ENCODE measurements around the gene GLDN. TPM values are rescaled to one million over a fixed set of nuclear protein-coding genes. Genes with fewer than 3 reads are reported as not detected.

Gene GLDN
- total RNA-seq (0.84 TPM), polyA plus RNA-seq (ENCODE audit: insufficient read depth in 1 of 8, insufficient read length in 8 of 8, low replicate concordance in 1 of 8) (under 1 TPM; 0.16 to 0.46 (median 0.26) TPM)
- long read RNA-seq, donor 1: 0 reads
- long read RNA-seq, donor 2: 0 reads
- long read RNA-seq, donor 3: 0 reads
- long read RNA-seq, donor 4: 0 reads
- long read RNA-seq, donor 5: 0 reads
- long read RNA-seq, donor 6: 0 reads
- long read RNA-seq, donor 7: 0 reads
- long read RNA-seq, donor 8: 0 reads
- long read RNA-seq, donor 9: 0 reads
- long read RNA-seq, donor 10: 0 reads
- long read RNA-seq, donor 11: 0 reads

DNA sequence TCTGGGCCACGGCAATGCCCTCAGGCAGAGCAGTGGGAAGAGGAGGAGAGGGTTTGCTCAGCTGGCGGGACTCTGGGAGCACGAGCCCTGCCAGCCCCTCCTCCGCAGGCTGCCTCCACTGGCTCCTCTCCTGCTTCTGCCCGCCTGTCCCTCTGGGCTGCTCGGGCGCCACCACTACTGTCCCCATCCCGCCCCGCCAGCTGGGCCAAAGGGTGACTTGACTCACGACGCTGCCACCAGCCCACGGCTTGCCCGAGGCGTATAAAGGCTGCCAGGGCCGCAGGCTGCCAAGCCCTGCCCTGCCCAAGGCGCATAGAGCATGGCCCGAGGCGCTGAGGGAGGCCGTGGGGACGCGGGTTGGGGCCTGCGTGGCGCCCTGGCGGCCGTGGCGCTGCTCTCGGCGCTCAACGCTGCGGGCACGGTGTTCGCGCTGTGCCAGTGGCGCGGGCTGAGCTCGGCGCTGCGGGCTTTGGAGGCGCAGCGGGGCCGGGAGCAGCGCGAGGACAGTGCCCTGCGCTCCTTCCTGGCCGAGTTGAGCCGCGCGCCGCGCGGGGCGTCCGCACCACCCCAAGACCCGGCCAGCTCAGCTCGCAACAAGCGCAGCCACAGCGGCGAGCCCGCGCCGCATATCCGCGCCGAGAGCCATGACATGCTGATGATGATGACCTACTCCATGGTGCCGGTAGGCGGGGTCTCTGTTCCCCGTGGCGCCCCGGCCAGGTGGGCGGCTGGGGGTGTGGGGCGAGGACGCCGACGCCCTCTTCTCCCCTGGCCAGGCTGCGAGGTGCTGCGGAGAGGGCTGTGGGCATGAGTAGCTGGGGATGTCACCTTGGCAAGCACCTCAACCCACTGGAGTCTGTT lies at the start of gene GLDN:
TSS of gene GLDN (plus strand) at position 290 of the 861 bp plus-strand sequence. CDS start at position 320, 30 bp downstream.
- H3K36me3 ChIP-seq (ENCODE audit: control insufficient read depth, insufficient read depth, low read length): no peaks in the 10 kb centered on the region
- H3K9me3 ChIP-seq (replicated peaks; ENCODE audit: control insufficient read depth, low read depth, low read length): no peaks in the 10 kb centered on the region
- DNase-seq: peak; percentile 57
- no peak within 1 kb of the TSS for H3K27ac ChIP-seq (ENCODE audit: low read length)
- H3K4me1 ChIP-seq (ENCODE audit: control insufficient read depth, insufficient read depth, low read length): peaks cover 7% of the 10 kb centered on the region
- peaks cover 31% of the 10 kb centered on the region for H3K27me3 ChIP-seq (ENCODE audit: control insufficient read depth, insufficient read depth, low read length)
- peak within 1 kb of the TSS; percentile 23 for H3K4me3 ChIP-seq (ENCODE audit: low read length)
- 8% methylated on average over 63 of the region's 76 CpGs for WGBS (ENCODE audit: insufficient coverage)

GRCh38 chr15:51298620-51299019 lies 42.8 kb upstream of the GLDN start:
- Histone ChIP-seq H3K9me3 (replicated peaks; ENCODE audit: control insufficient read depth, low read depth, low read length) (no peaks in the 10 kb centered on the region), H3K27ac (ENCODE audit: low read length) (peak overlapping the region; percentile 29), H3K36me3 (ENCODE audit: control insufficient read depth, insufficient read depth, low read length) (no peaks in the 10 kb centered on the region), H3K27me3 (ENCODE audit: control insufficient read depth, insufficient read depth, low read length) (no peaks in the 10 kb centered on the region), H3K4me3 (ENCODE audit: low read length) (no peak overlapping the region), H3K4me1 (ENCODE audit: control insufficient read depth, insufficient read depth, low read length) (peaks cover 22% of the 10 kb centered on the region)
- no CpG with 5 or more reads among the region's 2 CpGs for WGBS (ENCODE audit: insufficient coverage)
- no peak for DNase-seq

GRCh38 chr15:51299187-51300015 lies 42.1 kb upstream of the GLDN start:
- Histone ChIP-seq H3K4me3 (ENCODE audit: low read length) (no peak overlapping the region), H3K4me1 (ENCODE audit: control insufficient read depth, insufficient read depth, low read length) (peaks cover 24% of the 10 kb centered on the region), H3K27ac (ENCODE audit: low read length) (peak overlapping the region; percentile 35), H3K36me3 (ENCODE audit: control insufficient read depth, insufficient read depth, low read length) (no peaks in the 10 kb centered on the region), H3K27me3 (ENCODE audit: control insufficient read depth, insufficient read depth, low read length) (no peaks in the 10 kb centered on the region), H3K9me3 (replicated peaks; ENCODE audit: control insufficient read depth, low read depth, low read length) (no peaks in the 10 kb centered on the region)
- peak; percentile 56 for DNase-seq
- 79% methylated on average over 4 of the region's 5 CpGs for WGBS (ENCODE audit: insufficient coverage)

GRCh38 chr15:51302480-51302879 lies 39.0 kb upstream of the GLDN start:
- WGBS (ENCODE audit: insufficient coverage): 77% methylated on average over 5 of the region's 6 CpGs
- Histone ChIP-seq H3K36me3 (ENCODE audit: control insufficient read depth, insufficient read depth, low read length) (no peaks in the 10 kb centered on the region), H3K27me3 (ENCODE audit: control insufficient read depth, insufficient read depth, low read length) (no peaks in the 10 kb centered on the region), H3K4me1 (ENCODE audit: control insufficient read depth, insufficient read depth, low read length) (peaks cover 24% of the 10 kb centered on the region), H3K9me3 (replicated peaks; ENCODE audit: control insufficient read depth, low read depth, low read length) (no peaks in the 10 kb centered on the region), H3K4me3 (ENCODE audit: low read length) (no peak overlapping the region), H3K27ac (ENCODE audit: low read length) (no peak overlapping the region)
- no peak for DNase-seq

DNA sequence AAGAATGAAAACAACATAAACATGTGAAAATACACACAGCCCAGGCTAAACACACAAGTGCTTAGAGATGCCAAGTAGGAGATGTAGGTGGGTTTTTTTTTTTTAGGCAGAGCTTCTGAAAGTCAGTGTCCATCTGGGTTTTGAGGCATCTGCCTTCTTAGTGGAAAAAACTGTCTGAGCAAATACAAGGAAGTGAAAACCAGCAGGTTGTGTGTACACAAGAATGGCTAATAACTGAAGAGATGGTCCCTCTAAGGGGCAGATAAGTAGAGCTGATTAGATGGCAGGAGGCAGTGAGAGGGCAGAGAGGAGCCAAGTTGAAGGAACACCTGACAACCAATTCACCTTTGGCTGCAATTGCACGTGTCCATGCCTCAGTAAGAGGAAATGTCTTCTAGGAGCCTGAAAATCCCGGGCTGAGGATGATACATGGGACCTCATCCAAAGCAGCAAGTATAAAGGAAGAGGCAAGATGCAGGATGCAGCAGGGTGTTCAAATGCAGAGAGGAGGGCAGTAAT lies 37.9 kb upstream of the GLDN start:
- Histone ChIP-seq H3K4me3 (ENCODE audit: low read length) (no peak overlapping the region), H3K9me3 (replicated peaks; ENCODE audit: control insufficient read depth, low read depth, low read length) (no peaks in the 10 kb centered on the region), H3K27ac (ENCODE audit: low read length) (no peak overlapping the region), H3K27me3 (ENCODE audit: control insufficient read depth, insufficient read depth, low read length) (no peaks in the 10 kb centered on the region), H3K36me3 (ENCODE audit: control insufficient read depth, insufficient read depth, low read length) (no peaks in the 10 kb centered on the region), H3K4me1 (ENCODE audit: control insufficient read depth, insufficient read depth, low read length) (peaks cover 23% of the 10 kb centered on the region)
- DNase-seq: no peak
- WGBS (ENCODE audit: insufficient coverage): 39% methylated on average over 2 of the region's 2 CpGs

GRCh38 chr15:51307325-51307724 lies 34.1 kb upstream of the GLDN start:
- DNase-seq: no peak
- Histone ChIP-seq H3K27me3 (ENCODE audit: control insufficient read depth, insufficient read depth, low read length) (no peaks in the 10 kb centered on the region), H3K36me3 (ENCODE audit: control insufficient read depth, insufficient read depth, low read length) (no peaks in the 10 kb centered on the region), H3K9me3 (replicated peaks; ENCODE audit: control insufficient read depth, low read depth, low read length) (no peaks in the 10 kb centered on the region), H3K4me3 (ENCODE audit: low read length) (no peak overlapping the region), H3K27ac (ENCODE audit: low read length) (no peak overlapping the region), H3K4me1 (ENCODE audit: control insufficient read depth, insufficient read depth, low read length) (peaks cover 10% of the 10 kb centered on the region)
- WGBS (ENCODE audit: insufficient coverage): 100% methylated on average over 1 of the region's 3 CpGs

DNA sequence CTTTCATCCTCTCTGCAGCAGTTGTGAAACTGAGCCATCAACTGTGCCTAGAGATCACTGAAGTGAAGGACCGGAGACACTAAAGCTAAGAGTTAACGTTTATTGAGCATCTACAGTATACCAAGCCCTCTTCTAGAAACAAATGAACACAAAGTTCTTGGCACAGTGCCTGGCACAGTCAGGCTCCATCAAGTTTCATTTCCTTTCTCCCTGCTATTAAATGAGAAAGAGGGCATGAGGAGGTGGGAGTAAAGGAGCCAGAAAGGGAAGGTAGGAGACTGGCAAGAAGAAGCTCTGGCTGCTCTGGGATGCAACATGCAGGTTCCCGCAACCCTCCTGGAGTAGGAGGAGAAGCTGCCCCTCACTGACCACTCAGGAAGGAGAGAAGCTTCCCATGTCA lies 33.6 kb upstream of the GLDN start:
- Histone ChIP-seq H3K9me3 (replicated peaks; ENCODE audit: control insufficient read depth, low read depth, low read length) (no peaks in the 10 kb centered on the region), H3K27ac (ENCODE audit: low read length) (no peak overlapping the region), H3K4me3 (ENCODE audit: low read length) (no peak overlapping the region), H3K27me3 (ENCODE audit: control insufficient read depth, insufficient read depth, low read length) (no peaks in the 10 kb centered on the region), H3K4me1 (ENCODE audit: control insufficient read depth, insufficient read depth, low read length) (peaks cover 11% of the 10 kb centered on the region), H3K36me3 (ENCODE audit: control insufficient read depth, insufficient read depth, low read length) (no peaks in the 10 kb centered on the region)
- no peak for DNase-seq
- no CpG with 5 or more reads among the region's 3 CpGs for WGBS (ENCODE audit: insufficient coverage)

- WGBS (ENCODE audit: insufficient coverage): no CpG with 5 or more reads among the region's 2 CpGs
- H3K4me3 ChIP-seq (ENCODE audit: low read length): no peak overlapping the region
- no peak for DNase-seq
- H3K4me1 ChIP-seq (ENCODE audit: control insufficient read depth, insufficient read depth, low read length): peaks cover 10% of the 10 kb centered on the region
- no peaks in the 10 kb centered on the region for H3K9me3 ChIP-seq (replicated peaks; ENCODE audit: control insufficient read depth, low read depth, low read length)
- no peaks in the 10 kb centered on the region for H3K36me3 ChIP-seq (ENCODE audit: control insufficient read depth, insufficient read depth, low read length)
- H3K27me3 ChIP-seq (ENCODE audit: control insufficient read depth, insufficient read depth, low read length): no peaks in the 10 kb centered on the region
- no peak overlapping the region for H3K27ac ChIP-seq (ENCODE audit: low read length)
Measured at GRCh38 chr15:51310064-51310463, 31.4 kb upstream of the GLDN start.

DNA sequence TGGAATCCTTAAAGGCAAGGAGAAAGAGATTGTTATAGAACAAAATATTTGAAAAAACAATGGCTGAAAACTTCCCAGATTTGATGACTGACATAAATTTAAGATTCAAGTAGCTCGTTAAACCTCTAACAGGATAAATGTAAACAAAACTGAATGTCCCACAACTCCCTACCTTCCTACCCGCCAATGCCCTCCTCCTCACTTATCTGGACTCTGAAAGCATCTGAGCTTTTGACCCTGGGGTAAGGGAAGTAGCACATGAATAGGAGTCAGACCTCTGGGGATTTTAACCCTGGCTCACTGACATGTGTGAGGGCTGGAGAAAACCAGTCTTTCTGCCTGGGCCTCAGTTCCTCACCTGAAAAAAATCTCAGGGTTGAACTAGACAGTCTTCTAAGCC lies 29.9 kb upstream of the GLDN start:
- Histone ChIP-seq H3K27me3 (ENCODE audit: control insufficient read depth, insufficient read depth, low read length) (no peaks in the 10 kb centered on the region), H3K4me3 (ENCODE audit: low read length) (no peak overlapping the region), H3K27ac (ENCODE audit: low read length) (peak overlapping the region; percentile 78), H3K4me1 (ENCODE audit: control insufficient read depth, insufficient read depth, low read length) (peaks cover 10% of the 10 kb centered on the region), H3K9me3 (replicated peaks; ENCODE audit: control insufficient read depth, low read depth, low read length) (no peaks in the 10 kb centered on the region), H3K36me3 (ENCODE audit: control insufficient read depth, insufficient read depth, low read length) (no peaks in the 10 kb centered on the region)
- no peak for DNase-seq
- WGBS (ENCODE audit: insufficient coverage): no CpG with 5 or more reads among the region's 2 CpGs
